B cell (primary cell): ENCODE measurements around the gene PDHX. TPM values are rescaled to one million over a fixed set of nuclear protein-coding genes. Genes with fewer than 3 reads are reported as not detected.

Source experiments
- ATAC-seq: fragments of 200-7000 bp; cut with Tn5 transposase; one replicate; pipeline ENCODE4 v1.10.0; 2021; ENCODE audit warnings: low read depth, mild to moderate bottlenecking, moderate number of reproducible peaks, moderate library complexity
- CTCF ChIA-PET: fragments of 350-600 bp; sonication (Branson Sonifier 250); formaldehyde crosslinking; loops from one replicate; lab custom pipeline; 2021; ENCODE audit warnings: antibody characterized with exemption, inconsistent platforms; lab: Charles Lee
- POLR2A ChIA-PET: fragments of 350-600 bp; sonication (Branson Sonifier 250); formaldehyde crosslinking; loops from one replicate; lab custom pipeline; 2021; ENCODE audit warnings: antibody characterized with exemption; lab: Charles Lee
- DNase-seq: peaks from one replicate; pipeline ENCODE4 v3.0.0; 2013
- H2AFZ ChIP-seq: 2 replicates; pipeline ENCODE4 v1.6.1; 2012; ENCODE audit warnings: mild to moderate bottlenecking, low read depth, low read length; ENCODE audit not compliant: insufficient read depth, poor library complexity, severe bottlenecking
- H3K27ac ChIP-seq, 2 donors: 1 replicate in 1 of 2; 2 replicates in 1 of 2; pipeline ENCODE4 v1.5.1; 2012 to 2013; ENCODE audit warnings: low read length in 2 of 2, mild to moderate bottlenecking in 2 of 2, moderate library complexity in 1 of 2
- H3K27me3 ChIP-seq, 4 experiments: fragments of 200-600 bp in 1 of 4; sonication (generic) in 1 of 4; replicated peaks in 1 of 4; 1 replicate in 2 of 4; 2 replicates in 2 of 4; pipeline versions ENCODE4 v1.6.1 to v1.7.0; 2013 to 2016; ENCODE audit warnings: low read length in 3 of 4, mild to moderate bottlenecking in 2 of 4, mixed read lengths in 1 of 4, moderate library complexity in 1 of 4; ENCODE audit not compliant: insufficient read depth in 4 of 4, control insufficient read depth in 3 of 4; ENCODE audit errors: control extremely low read depth in 1 of 4
- H3K36me3 ChIP-seq, 2 experiments: replicated peaks in 1 of 2; 1 replicate in 1 of 2; 2 replicates in 1 of 2; pipeline versions ENCODE4 v1.6.1 to v1.7.1; 2013; ENCODE audit warnings: low read length in 1 of 2; ENCODE audit not compliant: insufficient read depth in 2 of 2, control insufficient read depth in 1 of 2; ENCODE audit errors: control extremely low read depth in 1 of 2, extremely low read depth in 1 of 2
- H3K4me1 ChIP-seq, 2 donors: fragments of 200-600 bp in 1 of 2; sonication (generic) in 1 of 2; 1 replicate in 1 of 2; 2 replicates in 1 of 2; pipeline versions ENCODE4 v1.5.1 to v1.6.1; 2013 to 2017; ENCODE audit warnings: low read length in 2 of 2; ENCODE audit not compliant: control insufficient read depth in 2 of 2, insufficient read depth in 2 of 2
- H3K4me2 ChIP-seq: replicated peaks from 2 replicates; pipeline ENCODE3; 2012; ENCODE audit warnings: mild to moderate bottlenecking, low read depth, low read length; ENCODE audit not compliant: poor library complexity, severe bottlenecking
- H3K4me3 ChIP-seq, 5 experiments: fragments of 200-600 bp in 1 of 5; sonication (generic) in 1 of 5; 1 replicate in 3 of 5; 2 replicates in 2 of 5; pipeline versions ENCODE4 v1.5.1 to v1.7.0; 2011 to 2016; ENCODE audit warnings: low read length in 4 of 5, mild to moderate bottlenecking in 4 of 5, low read depth in 2 of 5, control low read depth in 1 of 5, moderate library complexity in 1 of 5; ENCODE audit not compliant: insufficient read depth in 1 of 5; ENCODE audit errors: control extremely low read depth in 1 of 5, extremely low read depth in 1 of 5
- H3K79me2 ChIP-seq: fragments of 200-600 bp; sonication (generic); one replicate; pipeline ENCODE4 v1.6.0; 2016; ENCODE audit warnings: low read length; ENCODE audit not compliant: control insufficient read depth, insufficient read depth
- H3K9ac ChIP-seq: fragments of 200-600 bp; sonication (generic); 2 replicates; pipeline ENCODE4 v1.6.1; 2017; ENCODE audit warnings: mild to moderate bottlenecking, low read length, moderate library complexity
- H3K9me3 ChIP-seq, 3 donors: one replicate each; pipeline versions ENCODE4 v1.6.1 to v1.7.1; 2013; ENCODE audit warnings: low read length in 2 of 3; ENCODE audit not compliant: control insufficient read depth in 2 of 3, insufficient read depth in 1 of 3; ENCODE audit errors: control extremely low read depth in 1 of 3
- H4K20me1 ChIP-seq: 2 replicates; pipeline ENCODE4 v1.6.0; 2012; ENCODE audit warnings: mild to moderate bottlenecking, low read length; ENCODE audit not compliant: insufficient read depth, control insufficient read depth, poor library complexity, severe bottlenecking
- H3K27ac Mint-ChIP-seq: one replicate; pipeline ENCODE4 v1.8.0; 2021; ENCODE audit warnings: mixed read lengths
- H3K27me3 Mint-ChIP-seq: one replicate; pipeline ENCODE4 v1.8.0; 2021; ENCODE audit warnings: mixed read lengths
- H3K4me1 Mint-ChIP-seq: one replicate; pipeline ENCODE4 v1.8.0; 2021; ENCODE audit warnings: mixed read lengths
- H3K4me3 Mint-ChIP-seq: one replicate; pipeline ENCODE4 v1.8.0; 2021; ENCODE audit warnings: mixed read lengths
- H3K9me3 Mint-ChIP-seq: one replicate; pipeline ENCODE4 v1.8.0; 2022; ENCODE audit warnings: mixed read lengths; ENCODE audit not compliant: insufficient read depth
- CTCF ChIP-seq: fragments of 200-600 bp; IDR thresholded peaks from one replicate; pipeline ENCODE4 v1.8.0; 2022; ENCODE audit warnings: antibody characterized with exemption, mild to moderate bottlenecking
- EZH2 ChIP-seq: IDR thresholded peaks from 2 replicates; pipeline ENCODE4 v1.6.1; 2012; ENCODE audit warnings: borderline replicate concordance, low read depth, mild to moderate bottlenecking, moderate library complexity, low read length; ENCODE audit not compliant: insufficient read depth, poor library complexity, severe bottlenecking
- WGBS: methylation state at CpG from one replicate; pipeline ENCODE4 v1.1.5; 2013; ENCODE audit warnings: missing lambda C conversion rate; ENCODE audit not compliant: insufficient coverage; 5-methylcytosine and 5-hydroxymethylcytosine counted together
- intact Hi-C: fragments of 100-400 bp; cut with micrococcal nuclease; formaldehyde crosslinking; loops from one replicate; pipeline ENCODE4 v1.10.0; 2022
- polyA plus RNA-seq: library from polyadenylated mRNA; depleted of rRNA; stranded (reverse); fragments of >200 nt; gene quantifications from 2 replicates; pipeline ENCODE4 v1.2.3, GENCODE V29; 2012
- total RNA-seq, 2 donors: library from RNA; stranded (reverse); fragments of 120-200 nt in 1 of 2; gene quantifications; 1 replicate in 1 of 2; 2 replicates in 1 of 2; pipeline versions ENCODE4 v1.2.3 to v1.2.4, GENCODE V29; 2013 to 2022

Gene PDHX
- total and polyA plus RNA-seq, 2 donors (not counting 1 experiment from before 2014, with no cell fraction given): 6.2 to 35.4 TPM

GRCh38 chr11:34926101-34926830, 9.8 kb downstream of the PDHX start:
- Histone ChIP-seq H3K9ac (no peak overlapping the region), H3K4me1 (no peaks in the 10 kb centered on the region), H2AFZ (no peak overlapping the region), H4K20me1 (peaks cover 33% of the 10 kb centered on the region), H3K9me3 (no peaks in the 10 kb centered on the region), H3K4me2 (no peak overlapping the region), H3K79me2 (peaks cover 61% of the 10 kb centered on the region), H3K4me3 (no peak overlapping the region), H3K36me3 (peaks cover 0 to under 1% of the 10 kb centered on the region in 2 experiments), H3K27me3 (no peaks in the 10 kb centered on the region), H3K27ac (no peak overlapping the region)
- WGBS: no CpG with 5 or more reads among the region's 2 CpGs
- intact Hi-C loops: loop anchor here (1.0 to 5.0 kb wide), 5 partner anchors 71 to 486 kb away; no protein-coding TSS in a partner anchor
- ATAC-seq: peak; percentile 57
- POLR2A ChIA-PET: no interaction called here
- peak; percentile 88 for TF ChIP-seq CTCF
- TF ChIP-seq EZH2: no peak
- Mint-ChIP-seq H3K9me3 (no peaks in the 10 kb centered on the region), H3K27ac (no peak overlapping the region), H3K27me3 (no peaks in the 10 kb centered on the region), H3K4me1 (peaks cover 15% of the 10 kb centered on the region), H3K4me3 (no peak overlapping the region)
- DNase-seq: peak; percentile 70
- CTCF ChIA-PET: interaction anchor here (0.8 to 10.1 kb wide), 31 partner anchors 8 to 559 kb away, joined by 3 to 248 read pairs (median 4); partner anchors contain the start of genes APIP and PDHX

- ATAC-seq (no peak), DNase-seq (no peak)
- ChIA-PET POLR2A (no interaction called here), CTCF (interaction anchor here (0.6 to 10.1 kb wide), 31 partner anchors 9 to 558 kb away, joined by 3 to 248 read pairs (median 4); no protein-coding TSS in a partner anchor)
- TF ChIP-seq EZH2 (no peak), CTCF (no peak)
- H3K36me3 ChIP-seq: peaks cover 0 to 5% of the 10 kb centered on the region in 2 experiments
- H3K4me3 ChIP-seq: no peak overlapping the region
- H3K9ac ChIP-seq: no peak overlapping the region
- H3K4me3 Mint-ChIP-seq: no peak overlapping the region
- peaks cover 35% of the 10 kb centered on the region for H4K20me1 ChIP-seq
- H2AFZ ChIP-seq: no peak overlapping the region
- H3K27me3 ChIP-seq: no peaks in the 10 kb centered on the region
- intact Hi-C loops: loop anchor here (1.0 to 5.0 kb wide), 5 partner anchors 71 to 486 kb away; no protein-coding TSS in a partner anchor
- H3K9me3 Mint-ChIP-seq: no peaks in the 10 kb centered on the region
- no peaks in the 10 kb centered on the region for H3K4me1 ChIP-seq
- no peaks in the 10 kb centered on the region for H3K9me3 ChIP-seq
- H3K27ac ChIP-seq: no peak overlapping the region
- H3K4me2 ChIP-seq: no peak overlapping the region
- H3K4me1 Mint-ChIP-seq: peaks cover 15% of the 10 kb centered on the region
- no peaks in the 10 kb centered on the region for H3K27me3 Mint-ChIP-seq
- peaks cover 67% of the 10 kb centered on the region for H3K79me2 ChIP-seq
- H3K27ac Mint-ChIP-seq: no peak overlapping the region
Measured at GRCh38 chr11:34926831-34927132, 10.4 kb downstream of the PDHX start.
